ENCODE measurements around the gene SORCS2.

Gene SORCS2

GRCh38 chr4:7232061-7232650 is 39.8 kb downstream of the SORCS2 start:
- Histone ChIP-seq H3K27ac (no peak overlapping the region), H3K27me3 (replicated peaks) (no peaks in the 10 kb centered on the region), H3K4me3 (ENCODE audit: low read depth, low read length) (no peak overlapping the region), H3K36me3 (replicated peaks) (no peaks in the 10 kb centered on the region)
- TF ChIP-seq CTCF (IDR thresholded peaks at IDR 0.05; ENCODE audit: low read depth, low read length, missing control alignments), result no peak
- DNase-seq, result no peak
- in situ Hi-C loops (cut with HindIII; ENCODE audit: low pct_ligation_motif_present, low sequenced_read_pairs), result no loop called here

GRCh38 chr4:7233006-7233580 is 40.8 kb downstream of the SORCS2 start:
- H3K27me3 ChIP-seq (replicated peaks), result no peaks in the 10 kb centered on the region
- in situ Hi-C loops (cut with HindIII; ENCODE audit: low pct_ligation_motif_present, low sequenced_read_pairs), result no loop called here
- no peaks in the 10 kb centered on the region for H3K36me3 ChIP-seq (replicated peaks)
- H3K27ac ChIP-seq, result no peak overlapping the region
- no peak overlapping the region for H3K4me3 ChIP-seq (ENCODE audit: low read depth, low read length)
- no peak for DNase-seq
- TF ChIP-seq CTCF (IDR thresholded peaks at IDR 0.05; ENCODE audit: low read depth, low read length, missing control alignments), result no peak

- no peak overlapping the region for H3K4me3 ChIP-seq (ENCODE audit: low read depth, low read length)
- no peaks in the 10 kb centered on the region for H3K27me3 ChIP-seq (replicated peaks)
- DNase-seq, result no peak
- TF ChIP-seq CTCF (IDR thresholded peaks at IDR 0.05; ENCODE audit: low read depth, low read length, missing control alignments), result no peak
- H3K36me3 ChIP-seq (replicated peaks), result no peaks in the 10 kb centered on the region
- no peak overlapping the region for H3K27ac ChIP-seq
- in situ Hi-C loops (cut with HindIII; ENCODE audit: low pct_ligation_motif_present, low sequenced_read_pairs), result no loop called here
These were observed 41.3 kb downstream of the SORCS2 start for GRCh38 chr4:7233601-7234000.

GRCh38 chr4:7234355-7235029 is 42.2 kb downstream of the SORCS2 start:
- no peaks in the 10 kb centered on the region for H3K27me3 ChIP-seq (replicated peaks)
- H3K4me3 ChIP-seq (ENCODE audit: low read depth, low read length), result no peak overlapping the region
- in situ Hi-C loops (cut with HindIII; ENCODE audit: low pct_ligation_motif_present, low sequenced_read_pairs), result no loop called here
- no peaks in the 10 kb centered on the region for H3K36me3 ChIP-seq (replicated peaks)
- no peak overlapping the region for H3K27ac ChIP-seq
- no peak for TF ChIP-seq CTCF (IDR thresholded peaks at IDR 0.05; ENCODE audit: low read depth, low read length, missing control alignments)
- no peak for DNase-seq

GRCh38 chr4:7235030-7235380 is 42.7 kb downstream of the SORCS2 start:
- Histone ChIP-seq H3K4me3 (ENCODE audit: low read depth, low read length) (no peak overlapping the region), H3K27ac (no peak overlapping the region), H3K27me3 (replicated peaks) (no peaks in the 10 kb centered on the region), H3K36me3 (replicated peaks) (no peaks in the 10 kb centered on the region)
- TF ChIP-seq CTCF (IDR thresholded peaks at IDR 0.05; ENCODE audit: low read depth, low read length, missing control alignments), result no peak
- no peak for DNase-seq
- in situ Hi-C loops (cut with HindIII; ENCODE audit: low pct_ligation_motif_present, low sequenced_read_pairs), result no loop called here

Measured in brain microvascular endothelial cell (primary cell).